ENCODE results near the gene FKBP3. TPM values are rescaled to one million over a fixed set of nuclear protein-coding genes. Genes with fewer than 3 reads are reported as not detected.

FKBP3 gene
- total RNA-seq, 2 donors from 2014 or later = 153 to 188 TPM

DNA sequence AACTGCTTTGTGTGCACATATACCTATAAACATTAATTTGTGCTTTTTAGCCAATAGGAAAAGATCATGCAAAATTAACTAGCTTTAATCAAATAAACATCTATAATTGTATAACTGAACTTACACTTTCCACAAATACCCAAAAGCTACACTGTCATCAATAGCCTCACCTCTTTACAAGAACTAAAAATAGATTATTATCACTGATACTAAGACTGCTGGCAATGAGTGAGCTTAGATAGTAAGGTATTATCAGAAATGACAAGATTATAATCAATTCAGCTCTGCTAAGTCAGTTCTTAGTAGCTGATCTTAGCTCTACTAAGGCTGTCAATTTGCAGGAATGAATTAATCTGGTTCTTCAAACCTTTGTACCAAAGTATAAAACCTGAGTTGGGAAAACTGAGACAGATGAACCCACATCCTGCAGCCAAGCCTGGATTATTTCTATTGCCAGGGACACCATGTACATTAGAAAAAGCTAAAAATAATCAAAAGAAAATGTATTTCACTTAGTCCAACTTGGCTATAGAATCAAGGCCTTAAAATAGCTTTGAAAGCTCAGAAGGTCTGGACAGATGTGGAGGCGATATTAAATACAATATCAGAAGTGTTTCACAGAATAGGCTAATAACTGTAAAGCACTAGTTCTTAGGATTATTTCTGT lies 5.2 kb downstream of the FKBP3 start:
- no peak overlapping the region for H3K27ac ChIP-seq (ENCODE audit: low read depth, low read length)
- H3K27me3 ChIP-seq (ENCODE audit: control insufficient read depth, insufficient read depth, low read length, poor library complexity, severe bottlenecking) = no peaks in the 10 kb centered on the region
- Mint-ChIP-seq H3K9me3 (no peaks in the 10 kb centered on the region), H3K27ac (no peak overlapping the region), H3K36me3 (ENCODE audit: low read depth) (peaks cover 29% of the 10 kb centered on the region), H3K4me1 (peaks cover 5% of the 10 kb centered on the region), H3K4me3 (no peak overlapping the region), H3K27me3 (ENCODE audit: insufficient read depth) (no peaks in the 10 kb centered on the region)
- TF ChIP-seq, protein P1, sequence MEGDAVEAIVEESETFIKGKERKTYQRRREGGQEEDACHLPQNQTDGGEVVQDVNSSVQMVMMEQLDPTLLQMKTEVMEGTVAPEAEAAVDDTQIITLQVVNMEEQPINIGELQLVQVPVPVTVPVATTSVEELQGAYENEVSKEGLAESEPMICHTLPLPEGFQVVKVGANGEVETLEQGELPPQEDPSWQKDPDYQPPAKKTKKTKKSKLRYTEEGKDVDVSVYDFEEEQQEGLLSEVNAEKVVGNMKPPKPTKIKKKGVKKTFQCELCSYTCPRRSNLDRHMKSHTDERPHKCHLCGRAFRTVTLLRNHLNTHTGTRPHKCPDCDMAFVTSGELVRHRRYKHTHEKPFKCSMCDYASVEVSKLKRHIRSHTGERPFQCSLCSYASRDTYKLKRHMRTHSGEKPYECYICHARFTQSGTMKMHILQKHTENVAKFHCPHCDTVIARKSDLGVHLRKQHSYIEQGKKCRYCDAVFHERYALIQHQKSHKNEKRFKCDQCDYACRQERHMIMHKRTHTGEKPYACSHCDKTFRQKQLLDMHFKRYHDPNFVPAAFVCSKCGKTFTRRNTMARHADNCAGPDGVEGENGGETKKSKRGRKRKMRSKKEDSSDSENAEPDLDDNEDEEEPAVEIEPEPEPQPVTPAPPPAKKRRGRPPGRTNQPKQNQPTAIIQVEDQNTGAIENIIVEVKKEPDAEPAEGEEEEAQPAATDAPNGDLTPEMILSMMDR (conservative IDR thresholded peaks at IDR 0.05) = no peak
- DNase-seq = no peak
- peaks cover 3% of the 10 kb centered on the region for H3K4me1 ChIP-seq (ENCODE audit: control insufficient read depth, insufficient read depth, low read length)
- H3K9ac ChIP-seq (ENCODE audit: extremely low read depth, low read length, poor library complexity, severe bottlenecking) = no peak overlapping the region
- no peaks in the 10 kb centered on the region for H3K9me3 ChIP-seq (ENCODE audit: control insufficient read depth, low read length)
- WGBS, 2 experiments (ENCODE audit: insufficient coverage in 1 of 2, insufficient read length in 1 of 2) = 100% methylated on average over 1 of the region's 1 CpG; no CpG with 5 or more reads in 1 of the 2 experiments
- H3K4me3 ChIP-seq (ENCODE audit: low read length) = no peak overlapping the region
- peaks cover 49% of the 10 kb centered on the region for H3K36me3 ChIP-seq (ENCODE audit: control insufficient read depth, insufficient read depth, low read length)

DNA sequence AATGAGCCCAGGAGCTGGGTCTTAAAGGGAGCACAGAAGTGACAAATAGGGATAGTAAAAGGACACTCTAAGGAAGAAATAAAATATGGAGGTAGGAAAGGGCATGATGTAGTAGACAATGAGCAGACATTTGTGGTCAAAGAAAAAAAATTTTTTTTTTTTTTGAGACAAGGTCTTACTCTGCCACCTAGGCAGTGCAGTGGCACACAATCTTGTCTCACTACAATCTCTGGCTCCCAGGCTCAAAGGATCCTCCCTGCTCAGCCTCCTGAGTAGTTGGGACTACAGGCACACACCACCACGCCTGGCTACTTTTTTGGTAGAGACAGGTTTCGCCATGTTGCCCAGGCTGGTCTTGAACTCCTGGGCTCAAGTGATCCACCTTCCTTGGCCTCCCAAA lies 8.5 kb downstream of the FKBP3 start:
- WGBS, 2 experiments (ENCODE audit: insufficient coverage in 1 of 2, insufficient read length in 1 of 2) = 80 to 96% methylated on average over 2 of the region's 2 CpGs
- Mint-ChIP-seq H3K9me3 (no peaks in the 10 kb centered on the region), H3K27ac (no peak overlapping the region), H3K4me1 (no peaks in the 10 kb centered on the region), H3K36me3 (ENCODE audit: low read depth) (peaks cover 54% of the 10 kb centered on the region), H3K4me3 (no peak overlapping the region), H3K27me3 (ENCODE audit: insufficient read depth) (no peaks in the 10 kb centered on the region)
- TF ChIP-seq, protein P1 (conservative IDR thresholded peaks at IDR 0.05) = no peak
- Histone ChIP-seq H3K27me3 (ENCODE audit: control insufficient read depth, insufficient read depth, low read length, poor library complexity, severe bottlenecking) (no peaks in the 10 kb centered on the region), H3K36me3 (ENCODE audit: control insufficient read depth, insufficient read depth, low read length) (peaks cover 77% of the 10 kb centered on the region), H3K4me3 (ENCODE audit: low read length) (no peak overlapping the region), H3K9me3 (ENCODE audit: control insufficient read depth, low read length) (no peaks in the 10 kb centered on the region), H3K4me1 (ENCODE audit: control insufficient read depth, insufficient read depth, low read length) (peaks cover 3% of the 10 kb centered on the region), H3K9ac (ENCODE audit: extremely low read depth, low read length, poor library complexity, severe bottlenecking) (no peak overlapping the region), H3K27ac (ENCODE audit: low read depth, low read length) (no peak overlapping the region)
- no peak for DNase-seq

DNA sequence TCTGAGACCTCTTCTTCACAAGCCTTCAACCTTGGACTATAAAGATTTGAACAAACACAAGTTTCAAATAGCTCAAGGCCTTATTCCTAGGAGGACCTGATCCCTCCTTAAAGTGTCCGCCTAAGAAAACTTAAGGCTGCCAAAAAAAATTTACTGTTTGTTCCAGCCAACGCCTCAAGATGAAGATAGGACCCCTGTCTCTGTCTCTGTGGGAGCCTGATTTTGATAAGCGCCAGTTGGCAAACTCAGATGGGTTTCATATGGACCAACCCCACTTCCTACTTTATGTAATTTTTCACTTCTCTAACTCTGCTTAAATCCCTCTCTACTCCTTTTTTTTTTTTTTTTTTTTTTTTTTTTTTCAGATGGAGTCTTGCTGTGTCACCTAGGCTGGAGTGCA lies 11.0 kb downstream of the FKBP3 start:
- H3K27ac Mint-ChIP-seq = peak overlapping the region; percentile 21
- H3K27me3 ChIP-seq (ENCODE audit: control insufficient read depth, insufficient read depth, low read length, poor library complexity, severe bottlenecking) = no peaks in the 10 kb centered on the region
- H3K36me3 ChIP-seq (ENCODE audit: control insufficient read depth, insufficient read depth, low read length) = peaks cover 77% of the 10 kb centered on the region
- H3K27ac ChIP-seq (ENCODE audit: low read depth, low read length) = no peak overlapping the region
- H3K9me3 ChIP-seq (ENCODE audit: control insufficient read depth, low read length) = no peaks in the 10 kb centered on the region
- no peaks in the 10 kb centered on the region for H3K4me1 ChIP-seq (ENCODE audit: control insufficient read depth, insufficient read depth, low read length)
- no peak overlapping the region for H3K4me3 ChIP-seq (ENCODE audit: low read length)
- no peak overlapping the region for H3K4me3 Mint-ChIP-seq
- no peaks in the 10 kb centered on the region for H3K9me3 Mint-ChIP-seq
- peaks cover 72% of the 10 kb centered on the region for H3K36me3 Mint-ChIP-seq (ENCODE audit: low read depth)
- TF ChIP-seq, protein P1 (conservative IDR thresholded peaks at IDR 0.05) = no peak
- no peak overlapping the region for H3K9ac ChIP-seq (ENCODE audit: extremely low read depth, low read length, poor library complexity, severe bottlenecking)
- WGBS, 2 experiments (ENCODE audit: insufficient coverage in 1 of 2, insufficient read length in 1 of 2) = 97 to 100% methylated on average over 3 of the region's 3 CpGs
- no peaks in the 10 kb centered on the region for H3K27me3 Mint-ChIP-seq (ENCODE audit: insufficient read depth)
- H3K4me1 Mint-ChIP-seq = no peaks in the 10 kb centered on the region
- DNase-seq = no peak

Measured in endodermal cell (in vitro differentiated cells).